ENCODE data around the gene SCLY.

Gene SCLY

GRCh38 chr2:238082151-238082550 lies 21.4 kb downstream of the SCLY start:
- H3K4me3 ChIP-seq (ENCODE audit: low read length) = no peak overlapping the region

GRCh38 chr2:238082827-238083226 lies 22.0 kb downstream of the SCLY start:
- DNase-seq (ENCODE audit: low read depth) = no peak
- no peak overlapping the region for H3K4me3 ChIP-seq (ENCODE audit: low read length)
- no peak for TF ChIP-seq CTCF (IDR thresholded peaks at IDR 0.05; ENCODE audit: insufficient read depth, low read depth, low read length, missing control alignments)

More at GRCh38 chr2:238082151-238082550, 21.4 kb downstream of the SCLY start:
- no peak for DNase-seq (ENCODE audit: low read depth)
- TF ChIP-seq CTCF (IDR thresholded peaks at IDR 0.05; ENCODE audit: insufficient read depth, low read depth, low read length, missing control alignments) = no peak

GRCh38 chr2:238083919-238084318 lies 23.1 kb downstream of the SCLY start:
- DNase-seq (ENCODE audit: low read depth) = no peak
- H3K4me3 ChIP-seq (ENCODE audit: low read length) = no peak overlapping the region
- no peak for TF ChIP-seq CTCF (IDR thresholded peaks at IDR 0.05; ENCODE audit: insufficient read depth, low read depth, low read length, missing control alignments)

GRCh38 chr2:238084761-238085160 lies 24.0 kb downstream of the SCLY start:
- no peak overlapping the region for H3K4me3 ChIP-seq (ENCODE audit: low read length)
- no peak for TF ChIP-seq CTCF (IDR thresholded peaks at IDR 0.05; ENCODE audit: insufficient read depth, low read depth, low read length, missing control alignments)
- no peak for DNase-seq (ENCODE audit: low read depth)

GRCh38 chr2:238085899-238086298 lies 25.1 kb downstream of the SCLY start:
- H3K4me3 ChIP-seq (ENCODE audit: low read length) = no peak overlapping the region
- no peak for TF ChIP-seq CTCF (IDR thresholded peaks at IDR 0.05; ENCODE audit: insufficient read depth, low read depth, low read length, missing control alignments)
- DNase-seq (ENCODE audit: low read depth) = no peak

GRCh38 chr2:238087211-238087610 lies 26.4 kb downstream of the SCLY start:
- TF ChIP-seq CTCF (IDR thresholded peaks at IDR 0.05; ENCODE audit: insufficient read depth, low read depth, low read length, missing control alignments) = no peak

GRCh38 chr2:238090887-238091286 lies 30.1 kb downstream of the SCLY start:
- no peak for TF ChIP-seq CTCF (IDR thresholded peaks at IDR 0.05; ENCODE audit: insufficient read depth, low read depth, low read length, missing control alignments)
- H3K4me3 ChIP-seq (ENCODE audit: low read length) = no peak overlapping the region
- DNase-seq (ENCODE audit: low read depth) = no peak

More at GRCh38 chr2:238087211-238087610, 26.4 kb downstream of the SCLY start:
- no peak overlapping the region for H3K4me3 ChIP-seq (ENCODE audit: low read length)
- no peak for DNase-seq (ENCODE audit: low read depth)

Measured in epithelial cell of esophagus (primary cell).